LNCAP (cell line): ENCODE results near the gene DYRK4.

ENCODE experiments used
- CTCF ChIP-seq: fragments of 450-650 bp; IDR thresholded peaks from 2 replicates; pipeline ENCODE4 v1.5.1; 2017; ENCODE audit warnings: mild to moderate bottlenecking

Gene DYRK4

GRCh38 chr12:4630262-4630661 is 68.3 kb downstream of the DYRK4 start:
- TF ChIP-seq CTCF, result no peak

DNA sequence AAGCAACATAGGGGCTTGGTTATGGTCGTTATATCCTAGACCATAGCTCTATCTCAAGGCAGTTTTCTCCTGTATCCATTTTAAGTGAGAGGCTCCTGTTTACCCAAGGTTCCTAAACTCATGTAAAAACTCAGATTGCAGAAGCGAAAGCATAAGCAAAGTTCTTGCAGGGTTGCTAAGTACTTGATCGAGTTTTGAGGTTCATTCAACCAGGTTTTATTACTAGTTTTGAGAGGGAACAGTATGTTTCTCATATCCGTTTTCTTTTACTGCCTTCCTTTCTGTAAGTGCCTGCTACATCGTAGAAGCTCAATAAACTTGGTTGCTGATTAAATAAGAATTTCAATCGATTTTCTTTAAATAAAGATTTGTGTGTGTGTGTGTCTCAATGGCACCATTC is 81.7 kb downstream of the DYRK4 start:
- TF ChIP-seq CTCF, result no peak

- TF ChIP-seq CTCF, result no peak
Observed at GRCh38 chr12:4645023-4645422, 83.0 kb downstream of the DYRK4 start.

GRCh38 chr12:4648104-4648500 is 86.1 kb downstream of the DYRK4 start:
- no peak for TF ChIP-seq CTCF

- TF ChIP-seq CTCF, result no peak
Observed at GRCh38 chr12:4648501-4649357, 86.7 kb downstream of the DYRK4 start, which contains the start of the genes AKAP3 and NDUFA9. Gene AKAP3, minus strand, starts transcription at chr12:4649051. Its CDS starts 10,855 bp downstream, at chr12:4638196. Gene NDUFA9, plus strand, starts transcription at chr12:4649114. Its CDS starts 13 bp downstream, at chr12:4649127.

DNA sequence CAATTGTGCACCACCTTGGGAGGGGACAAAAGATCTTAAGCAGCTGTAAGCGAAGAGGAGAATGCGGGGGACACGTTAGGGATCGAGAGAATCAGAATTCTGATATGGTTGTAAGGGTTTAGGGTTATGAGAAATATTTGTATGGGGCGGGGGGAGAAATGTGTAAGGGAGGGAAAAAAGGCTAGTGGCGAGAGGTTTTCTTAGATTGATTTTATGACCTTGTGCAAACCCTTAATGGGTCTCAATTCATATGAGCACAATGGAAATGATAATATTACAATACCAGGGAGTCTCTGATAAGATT is 87.3 kb downstream of the DYRK4 start:
- no peak for TF ChIP-seq CTCF

- no peak for TF ChIP-seq CTCF
Observed at GRCh38 chr12:4653257-4653656, 91.2 kb downstream of the DYRK4 start.
